GM19239 (cell line): ENCODE data around the gene CRACDL.
"Not testable (repeated sequence)": the region's sequence is repeated elsewhere in the genome, so short reads cannot be mapped to it uniquely, and the experiment has no call there.

Experiments
- DNase-seq: peaks from one replicate; pipeline ENCODE4 v3.0.0; 2011; ENCODE audit warnings: low spot score; ENCODE audit not compliant: insufficient read length
- FAIRE-seq: peaks from 2 replicates; lab custom pipeline; 2011; peaks lifted over from hg19 to GRCh38; lab: Jason Lieb, UNC

The CRACDL gene

DNA sequence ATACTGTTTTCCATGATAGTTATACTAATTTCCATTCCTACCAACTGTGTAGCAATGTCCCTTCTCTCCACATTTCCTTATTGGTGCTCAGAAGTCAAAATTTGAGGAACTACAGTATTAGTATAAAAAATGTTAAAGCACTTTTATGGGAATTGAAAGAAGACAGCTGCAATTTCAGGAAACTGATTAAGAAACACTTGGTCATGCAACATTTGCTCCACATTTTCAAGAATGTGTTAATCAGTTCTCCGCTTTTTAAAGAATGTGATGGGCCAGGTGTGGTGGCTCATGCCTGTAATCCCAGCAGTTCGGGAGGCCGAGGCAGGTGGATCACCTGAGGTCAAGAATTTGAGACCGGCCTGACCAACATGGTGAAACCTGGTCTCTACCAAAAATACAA lies 171.5 kb downstream of the CRACDL start:
- FAIRE-seq (no peak), DNase-seq (no peak)

DNA sequence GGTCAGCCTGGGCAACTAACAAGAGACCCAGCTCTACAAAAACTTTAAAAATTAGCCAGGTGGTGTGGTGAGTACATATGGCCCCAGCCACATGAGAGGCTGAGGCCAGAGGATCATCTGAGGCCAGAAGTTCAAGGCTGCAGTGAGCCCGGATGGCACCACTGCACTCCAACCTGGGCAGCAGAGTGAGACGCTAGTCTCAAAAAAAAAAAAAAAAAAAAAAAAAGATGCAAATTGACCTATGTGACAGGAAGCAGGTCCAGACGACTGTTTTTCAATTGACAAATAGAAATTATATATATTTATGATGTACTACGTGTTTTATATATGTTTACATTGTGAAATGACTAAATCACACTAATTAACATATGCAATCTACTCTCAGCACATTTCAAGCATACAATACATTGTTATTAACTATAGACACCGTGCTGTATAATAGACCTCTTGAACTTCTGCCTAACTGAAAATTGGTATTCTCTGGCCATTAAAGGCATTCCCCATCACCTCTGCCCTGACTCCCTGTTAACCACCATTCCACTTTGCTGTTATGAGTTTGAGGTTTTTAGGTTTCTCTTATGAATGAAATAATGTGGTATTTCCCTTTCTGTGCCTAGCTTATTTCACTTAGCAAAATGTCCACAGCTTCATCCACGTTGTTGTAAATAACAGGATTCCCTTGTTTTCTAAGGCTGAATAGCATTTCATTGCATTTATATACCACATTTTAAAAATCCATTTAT lies 172.6 kb downstream of the CRACDL start:
- DNase-seq (no peak), FAIRE-seq (no peak)

DNA sequence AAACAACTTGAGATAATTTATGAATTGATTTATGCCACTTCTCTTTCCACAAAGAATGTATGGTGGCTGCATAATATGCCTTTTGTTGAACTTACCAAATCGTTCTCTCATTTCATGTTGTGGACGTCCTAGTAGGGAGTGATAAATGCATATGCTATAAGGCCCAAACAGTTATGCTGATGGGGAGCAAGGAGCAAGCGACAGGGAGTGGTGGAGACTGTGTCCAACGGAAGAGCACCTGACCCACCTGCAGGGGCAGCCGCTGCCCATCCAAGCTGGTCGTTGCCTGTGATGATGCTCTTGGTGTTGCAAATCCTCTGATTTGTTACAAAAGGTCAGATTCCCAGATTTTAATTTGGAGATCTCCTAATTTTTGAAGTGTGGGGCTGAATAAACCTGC lies 174.1 kb downstream of the CRACDL start:
- no peak for DNase-seq
- no peak for FAIRE-seq

DNA sequence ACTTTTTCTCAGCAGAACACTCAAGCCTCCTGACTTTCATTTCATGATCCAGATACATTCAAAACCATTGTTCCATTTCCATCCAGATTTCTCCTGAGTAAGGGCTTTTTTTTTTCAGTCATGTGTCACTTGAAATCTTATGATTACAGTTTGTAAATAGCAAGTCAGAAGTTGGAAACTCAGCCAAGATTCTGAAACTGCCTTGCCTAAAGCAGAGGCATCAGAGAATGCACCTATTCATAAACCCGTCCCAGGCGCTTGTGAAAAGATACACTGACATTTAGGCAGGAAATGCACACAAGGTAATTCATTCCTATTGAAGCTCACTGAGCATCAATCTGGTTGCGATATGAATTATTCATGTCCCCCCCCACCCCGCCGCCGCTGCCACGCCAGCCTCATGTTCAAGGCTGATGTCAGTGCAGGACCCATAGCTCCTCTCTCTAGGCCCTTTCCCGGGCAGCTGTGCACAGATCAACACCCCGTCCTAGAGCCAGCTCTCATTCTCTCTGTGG lies 174.7 kb downstream of the CRACDL start:
- FAIRE-seq (no peak), DNase-seq (no peak)

DNA sequence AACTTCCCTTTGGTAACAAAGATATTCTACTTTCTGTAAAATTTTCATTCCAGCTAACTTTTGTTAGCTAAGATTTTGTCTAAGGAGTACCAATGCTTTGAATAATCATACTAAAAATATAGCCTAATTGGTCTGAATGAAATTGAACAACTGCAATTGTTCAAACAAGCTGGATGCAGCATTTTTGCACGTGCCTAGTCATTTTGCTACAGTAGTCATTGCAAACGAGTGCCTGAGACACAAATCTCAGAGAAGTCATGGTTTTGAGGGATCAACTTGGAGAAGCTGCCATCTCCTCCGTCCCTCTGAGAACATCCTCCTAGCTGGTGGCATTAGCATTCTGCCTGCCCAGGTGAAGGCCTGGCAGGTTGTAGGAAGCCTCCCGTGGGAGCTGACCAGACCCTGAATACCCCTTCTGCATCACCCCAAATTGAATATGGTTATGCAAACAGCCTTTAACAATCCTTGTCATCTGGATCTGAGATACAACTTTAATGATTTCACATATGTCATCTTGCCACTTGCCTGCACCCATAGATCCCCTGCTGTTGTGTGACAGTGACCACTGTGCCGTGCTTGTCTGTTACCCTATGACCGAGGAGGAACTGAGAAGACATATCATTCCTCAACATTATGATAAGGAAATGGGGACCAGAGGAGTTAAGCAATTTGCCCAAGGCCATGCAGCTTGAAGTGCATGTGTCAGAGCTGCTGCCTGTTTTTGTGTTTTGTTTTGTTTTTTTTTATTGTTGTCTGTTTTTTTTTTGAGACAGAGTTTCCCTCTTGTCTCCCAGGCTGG lies 176.0 kb downstream of the CRACDL start:
- FAIRE-seq (no peak), DNase-seq (no peak)

DNA sequence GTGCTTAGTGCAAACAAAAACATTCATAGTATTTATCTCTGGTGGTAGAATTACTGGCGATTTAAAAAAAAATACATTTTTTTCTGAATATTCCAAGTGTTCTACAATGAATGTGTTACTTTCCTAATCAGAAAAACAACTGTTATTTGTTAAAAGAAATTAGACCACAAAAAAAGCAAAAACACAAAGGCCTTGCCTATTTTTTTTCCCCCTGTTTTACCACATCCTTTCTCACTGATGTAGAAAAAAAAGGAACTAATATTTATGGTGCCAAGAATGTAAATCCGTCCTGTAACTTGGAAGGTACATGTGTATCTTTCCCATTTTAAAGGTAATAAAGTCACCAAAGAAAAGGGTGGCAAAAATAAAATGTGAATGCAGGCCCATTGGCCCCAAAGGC lies 176.7 kb downstream of the CRACDL start:
- FAIRE-seq (no peak), DNase-seq (no peak)

DNA sequence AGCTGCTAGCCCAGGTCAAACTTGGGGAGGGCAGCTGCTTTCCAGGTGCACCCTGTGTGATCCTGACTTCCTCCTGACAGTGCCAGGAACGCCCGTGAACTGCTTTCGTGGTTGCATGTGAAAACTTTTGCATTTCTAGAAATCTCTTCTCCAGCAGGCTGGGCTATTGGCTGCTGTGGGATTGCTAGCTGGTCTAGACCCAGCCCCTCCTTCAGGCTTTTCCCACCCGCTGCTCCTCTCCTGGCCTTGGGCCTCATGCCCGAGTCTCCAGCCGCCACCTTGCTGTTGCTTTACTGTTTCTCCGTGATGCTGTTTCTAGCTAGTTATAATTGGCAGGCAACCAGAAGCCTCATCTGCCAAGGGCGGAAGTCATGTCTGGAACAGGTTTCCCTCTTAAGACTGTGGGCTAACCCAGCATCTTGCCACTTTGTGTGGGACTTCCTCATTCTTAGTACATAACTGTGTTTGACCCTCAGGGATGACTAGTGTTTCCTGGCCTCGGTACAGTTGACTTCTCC lies 178.1 kb downstream of the CRACDL start:
- DNase-seq (peak; percentile 46), FAIRE-seq (peak; percentile 88)

DNA sequence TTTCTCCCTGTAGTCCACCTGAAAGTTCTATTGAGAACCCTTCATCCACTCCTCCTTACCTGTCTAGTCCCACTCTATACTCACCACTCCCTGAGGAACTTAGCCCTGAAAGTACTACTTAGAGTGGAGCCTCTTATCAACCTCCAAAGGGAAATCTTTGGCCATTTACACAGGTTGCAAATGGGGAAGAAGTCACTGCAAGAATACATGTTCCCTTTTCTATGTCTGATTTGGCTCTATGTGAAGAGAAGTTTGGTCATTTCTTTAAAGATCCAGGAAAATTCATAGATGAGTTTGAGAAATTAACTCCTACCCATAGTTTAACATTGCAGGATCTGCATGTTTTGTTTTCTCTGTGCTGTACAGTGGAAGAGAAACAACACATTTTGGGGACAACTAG lies 182.2 kb downstream of the CRACDL start:
- DNase-seq (no peak), FAIRE-seq (no peak)

DNA sequence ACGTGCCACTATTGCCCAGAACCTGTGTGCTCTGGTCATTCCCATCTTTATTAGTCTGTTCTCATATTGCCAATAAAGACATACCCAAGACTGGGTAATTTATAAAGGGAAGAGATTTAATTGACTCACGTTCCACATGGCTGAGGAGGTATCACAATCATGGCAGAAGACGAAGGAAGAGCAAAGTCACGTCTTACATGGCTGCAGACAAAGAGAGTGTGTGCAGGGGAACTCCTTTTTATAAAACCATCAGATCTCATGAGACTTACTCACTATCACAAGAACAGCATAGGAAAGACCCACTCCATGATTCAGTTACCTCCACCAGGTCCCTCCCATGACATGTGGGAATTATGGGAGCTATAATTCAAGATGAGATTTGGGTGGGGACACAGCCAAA lies 183.3 kb downstream of the CRACDL start:
- not testable (repeated sequence) for DNase-seq, FAIRE-seq

DNA sequence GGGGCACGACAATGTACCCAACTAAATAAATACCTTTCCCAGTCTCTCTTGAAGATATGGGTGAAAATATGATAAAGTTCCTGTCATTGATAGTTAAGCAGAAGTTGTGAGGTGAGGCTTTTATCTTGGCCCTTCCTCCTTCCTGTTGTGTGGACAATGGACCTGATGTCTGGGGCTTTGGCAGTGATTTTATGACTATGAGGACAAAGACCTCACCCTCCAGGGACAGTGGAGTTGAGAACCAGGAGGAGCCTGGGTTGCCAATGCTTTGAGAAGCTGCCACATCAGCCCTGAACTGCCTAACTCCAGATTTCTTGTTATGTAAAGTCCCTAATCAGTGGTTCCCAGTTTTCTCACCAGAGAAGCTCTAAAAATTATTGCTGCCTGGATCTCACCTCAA lies 184.3 kb downstream of the CRACDL start:
- DNase-seq (no peak), FAIRE-seq (no peak)

DNA sequence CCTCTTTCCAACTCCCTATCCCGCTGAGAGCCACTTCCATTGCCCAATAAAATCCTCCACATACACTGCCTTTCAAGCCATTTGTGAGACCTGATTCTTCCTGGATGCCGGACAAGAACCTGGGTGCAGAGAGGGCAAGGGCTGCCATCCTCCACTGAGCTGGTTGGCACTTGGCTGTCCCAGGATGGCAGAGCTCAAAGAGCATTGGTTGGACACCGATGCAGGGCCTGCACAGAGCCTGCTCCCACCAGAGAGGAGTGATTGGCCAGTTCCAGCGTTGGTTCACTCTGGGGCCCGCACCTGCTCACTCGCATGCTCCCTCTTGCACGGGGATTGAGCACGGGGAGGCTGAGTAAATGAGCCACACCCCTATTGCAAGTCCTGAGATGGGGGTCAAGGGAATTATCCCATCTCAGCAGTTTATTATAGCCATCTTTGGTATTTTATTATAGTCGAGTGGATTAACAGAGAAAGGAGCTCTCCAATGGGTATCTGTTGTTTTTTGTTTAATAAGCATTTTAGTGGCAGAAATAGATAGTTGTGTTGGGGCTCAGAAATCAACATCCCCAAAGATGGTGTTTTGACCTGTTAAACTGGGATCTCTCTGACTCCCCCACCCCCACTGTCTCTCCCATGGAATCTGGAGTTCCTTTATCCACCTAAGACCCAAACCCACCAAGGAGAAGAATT lies 185.3 kb downstream of the CRACDL start:
- no peak for FAIRE-seq
- no peak for DNase-seq

DNA sequence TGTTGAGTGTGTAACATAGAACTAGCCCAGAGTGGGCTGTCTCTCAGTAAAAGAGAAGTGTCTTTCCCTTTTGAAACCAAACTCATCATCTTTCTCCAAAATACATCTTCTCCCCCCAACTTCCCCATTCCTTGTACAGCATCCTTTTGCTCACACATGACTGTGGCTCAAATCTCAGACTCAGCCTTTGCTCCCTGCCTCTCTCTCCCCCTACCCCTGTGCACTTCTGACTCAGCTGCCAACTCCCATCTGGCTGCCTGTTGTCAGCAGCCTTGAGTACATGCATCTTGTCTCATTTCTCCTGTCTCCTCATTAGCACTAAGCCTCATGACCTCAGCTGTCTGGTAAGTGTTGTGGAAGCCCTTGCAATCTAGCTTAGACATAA lies 187.0 kb downstream of the CRACDL start:
- no peak for FAIRE-seq
- DNase-seq: no peak

DNA sequence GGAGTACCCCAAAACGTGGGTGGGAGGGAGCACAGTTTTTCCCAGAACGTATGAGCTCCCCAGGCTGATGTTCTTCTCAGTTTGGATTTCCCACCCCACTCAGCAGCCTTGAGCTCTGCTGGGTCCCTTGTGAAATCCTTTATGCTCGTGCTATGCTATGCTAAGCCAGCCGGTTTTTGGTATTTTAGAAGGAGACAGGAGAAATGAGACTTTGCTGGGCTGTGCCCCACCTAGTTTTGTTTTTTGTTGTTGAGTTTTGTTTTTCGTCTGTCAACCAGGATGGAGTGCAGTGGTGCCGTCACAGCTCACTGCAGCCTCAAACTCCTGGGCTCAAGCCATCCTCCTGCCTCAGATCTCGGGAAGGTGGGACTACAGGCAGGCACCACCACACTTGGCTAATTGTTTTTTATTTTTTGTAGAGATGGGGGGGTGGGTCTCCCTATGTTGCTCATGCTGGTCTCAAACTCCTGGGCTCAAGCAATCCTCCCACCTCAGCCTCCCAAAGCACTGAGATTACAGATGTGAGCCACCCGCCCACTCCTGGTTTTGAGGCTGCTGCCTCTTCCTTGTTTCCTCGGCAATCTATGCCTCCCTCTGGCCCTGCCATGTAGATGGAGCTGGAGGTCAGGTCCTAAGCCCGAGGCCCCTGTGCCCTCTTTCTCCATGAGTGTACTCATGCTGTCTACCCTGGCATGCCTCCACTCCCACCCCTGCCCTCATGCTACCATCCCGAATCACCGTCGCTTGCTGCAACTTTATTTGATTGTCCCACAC lies 187.5 kb downstream of the CRACDL start:
- FAIRE-seq (no peak), DNase-seq (no peak)

DNA sequence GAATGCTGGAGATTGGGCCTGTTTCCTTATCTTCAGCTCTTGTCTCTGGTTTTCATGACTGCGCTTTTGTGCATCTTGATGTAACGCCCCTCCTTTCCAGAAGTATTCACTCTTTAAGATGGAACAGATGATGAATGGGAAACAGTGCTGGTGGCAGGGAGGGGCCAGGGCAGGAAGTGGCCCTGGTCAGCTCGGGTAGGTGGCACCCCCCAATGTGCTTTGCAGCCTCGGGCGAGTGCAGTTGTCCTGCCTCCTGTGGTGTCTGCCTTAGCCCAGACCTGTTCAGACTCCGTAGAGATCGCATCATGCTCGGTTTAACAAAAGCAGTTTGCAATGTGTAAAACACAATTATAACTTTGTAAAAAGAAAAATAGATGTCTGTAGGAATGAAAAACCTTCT lies 188.1 kb downstream of the CRACDL start:
- no peak for DNase-seq
- FAIRE-seq: no peak

DNA sequence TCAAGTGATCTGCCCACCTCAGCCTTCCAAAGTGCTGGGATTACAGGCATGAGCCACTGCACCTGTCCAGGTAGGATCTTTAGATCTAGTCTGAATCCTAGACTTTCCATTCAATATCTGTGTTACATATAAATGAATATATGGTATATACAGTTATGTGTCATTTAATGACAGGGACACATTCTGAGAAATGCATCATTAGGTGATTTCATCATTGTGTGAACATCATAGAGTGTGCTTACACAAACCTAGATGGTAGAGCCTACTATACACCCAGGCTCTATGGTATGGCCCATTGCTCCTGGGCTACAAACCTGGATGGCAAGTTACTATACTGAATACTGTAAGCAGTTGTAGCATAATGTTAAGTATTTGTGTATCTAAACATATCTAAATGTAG lies 189.6 kb downstream of the CRACDL start:
- DNase-seq: no peak

DNA sequence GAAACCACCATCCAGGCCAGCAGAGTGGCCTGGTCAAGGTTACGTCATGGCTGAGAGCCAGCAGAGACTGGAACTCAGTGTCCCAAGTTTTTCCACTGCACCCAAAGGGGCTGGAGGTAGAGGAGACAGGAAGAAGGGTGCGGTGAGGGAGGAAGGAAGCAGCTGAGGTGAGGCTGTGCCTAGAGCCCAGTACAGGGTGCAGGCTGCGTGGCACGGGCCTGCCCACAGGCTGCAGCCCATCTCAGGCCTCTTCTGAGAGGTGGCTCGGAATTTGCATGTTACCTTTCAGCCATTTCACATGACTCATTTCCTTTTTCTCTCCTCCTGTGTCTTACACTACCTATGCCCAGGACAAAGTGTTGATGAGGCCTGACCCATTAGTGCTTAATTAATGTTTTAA lies 191.4 kb downstream of the CRACDL start:
- no peak for FAIRE-seq
- no peak for DNase-seq

More for the DNA sequence above, 189.6 kb downstream of the CRACDL start:
- no peak for FAIRE-seq
